HG03196 (cell line): ENCODE results near the gene MGAT5.

Source experiments
- ATAC-seq: cut with Tn5 transposase; IDR thresholded peaks from one replicate; pipeline ENCODE4 v1.9.1; 2021; ENCODE audit not compliant: unreplicated experiment

MGAT5 gene

DNA sequence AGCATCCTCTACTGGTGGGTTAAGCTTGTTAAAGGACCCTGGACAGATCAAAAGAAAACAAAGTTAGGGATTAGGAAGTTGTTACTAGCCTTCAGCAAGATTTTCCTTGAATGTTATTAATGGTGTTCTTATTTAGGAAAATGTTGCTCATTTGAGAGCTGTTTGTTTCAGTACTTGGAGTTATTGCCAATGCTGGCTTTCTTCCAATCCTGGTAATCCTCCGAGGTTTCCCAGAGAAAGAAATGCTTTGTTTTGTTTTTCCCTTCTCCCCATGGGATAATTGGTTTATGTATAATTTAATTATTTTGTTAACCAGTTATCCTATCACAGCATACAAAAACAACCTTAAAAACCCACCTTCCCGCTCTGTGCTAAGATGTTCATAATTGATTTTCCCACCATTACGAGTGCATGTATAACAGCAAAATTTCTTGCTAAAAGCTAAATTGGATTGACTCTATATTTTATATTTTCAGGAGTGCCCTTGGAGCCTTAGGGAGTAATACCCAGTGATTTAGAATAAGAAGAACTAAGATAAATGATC is 79.8 kb downstream of the MGAT5 start:
- no peak for ATAC-seq

DNA sequence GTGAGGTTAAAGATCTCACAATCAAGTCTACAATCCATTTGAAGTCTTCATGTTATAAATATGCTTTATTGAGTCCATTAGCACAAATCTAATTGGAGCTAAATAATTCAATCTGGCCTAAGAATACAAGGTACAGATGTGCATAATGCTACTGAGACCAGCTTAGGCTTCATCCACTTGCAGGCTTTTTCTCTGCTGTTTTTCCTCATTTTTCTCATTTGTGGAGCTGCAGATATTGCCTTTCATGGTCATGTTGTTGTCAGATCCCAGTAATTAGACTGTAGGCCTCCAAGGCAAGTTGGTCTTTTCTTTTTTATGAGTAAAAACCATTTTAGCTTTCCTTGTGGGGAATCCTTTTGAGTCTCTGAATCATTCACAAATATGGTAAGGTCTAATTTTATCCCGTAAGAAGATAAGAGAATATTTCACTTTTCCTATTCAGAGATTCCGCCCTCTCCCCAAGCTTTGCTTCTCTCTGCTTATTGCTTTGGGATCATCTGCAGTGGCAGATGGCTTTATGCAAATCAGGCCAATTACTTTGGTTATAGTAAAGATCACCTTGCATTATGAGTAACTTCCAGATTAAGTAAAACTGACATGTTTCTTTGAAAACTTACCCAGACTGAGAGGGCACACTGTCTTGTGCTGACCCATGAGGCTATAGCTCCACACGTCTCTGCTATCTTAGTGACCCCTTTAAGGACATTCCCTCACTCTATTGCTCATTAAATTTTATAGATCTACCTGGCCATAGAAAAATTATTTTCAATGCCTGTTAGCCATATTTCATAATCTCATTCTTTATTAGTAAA is 80.9 kb downstream of the MGAT5 start:
- no peak for ATAC-seq

GRCh38 chr2:134335601-134336000 is 81.7 kb downstream of the MGAT5 start:
- no peak for ATAC-seq

- peak; percentile 95 for ATAC-seq
Measured at GRCh38 chr2:134336352-134336751, 82.5 kb downstream of the MGAT5 start.

DNA sequence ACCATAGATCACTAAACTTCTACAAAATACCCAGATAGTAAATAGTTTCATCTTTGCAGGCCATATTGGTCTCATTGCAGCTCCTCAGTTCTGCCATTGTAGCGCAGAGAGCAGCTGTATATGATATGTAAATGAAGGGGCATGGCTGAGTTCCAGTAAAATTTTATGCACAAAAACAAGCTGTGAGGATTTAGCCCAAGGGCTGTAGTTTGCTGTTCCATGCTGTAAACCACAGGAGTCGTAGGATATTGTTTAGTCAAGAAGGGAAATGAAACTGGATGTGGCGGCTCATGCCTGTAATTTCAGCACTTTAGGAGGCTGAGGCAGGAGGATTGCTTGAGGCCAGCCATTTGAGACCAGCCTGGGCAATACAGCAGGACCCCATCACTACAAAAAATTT is 83.0 kb downstream of the MGAT5 start:
- no peak for ATAC-seq

GRCh38 chr2:134337631-134338030 is 83.8 kb downstream of the MGAT5 start:
- ATAC-seq: no peak

GRCh38 chr2:134338208-134338607 is 84.3 kb downstream of the MGAT5 start:
- ATAC-seq: no peak

DNA sequence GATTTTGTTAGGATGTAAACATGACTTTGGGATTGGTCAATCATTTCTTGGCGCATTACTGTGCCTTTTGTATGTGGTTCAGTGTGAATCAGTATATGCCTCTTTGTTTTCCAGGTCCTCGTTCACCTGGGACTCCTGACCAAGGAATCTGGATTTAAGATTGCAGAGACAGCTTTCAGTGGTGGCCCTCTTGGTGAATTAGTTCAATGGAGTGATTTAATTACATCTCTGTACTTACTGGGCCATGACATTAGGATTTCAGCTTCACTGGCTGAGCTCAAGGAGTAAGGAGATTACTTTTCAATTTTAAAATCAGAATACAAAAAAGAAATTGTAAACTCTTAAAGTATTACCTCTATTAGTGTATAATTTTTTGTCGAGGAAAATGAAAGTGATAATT is 87.6 kb downstream of the MGAT5 start:
- ATAC-seq: no peak

- no peak for ATAC-seq
Measured at GRCh38 chr2:134344954-134345697, 91.3 kb downstream of the MGAT5 start.

GRCh38 chr2:134346141-134346540 is 92.3 kb downstream of the MGAT5 start:
- ATAC-seq: no peak

DNA sequence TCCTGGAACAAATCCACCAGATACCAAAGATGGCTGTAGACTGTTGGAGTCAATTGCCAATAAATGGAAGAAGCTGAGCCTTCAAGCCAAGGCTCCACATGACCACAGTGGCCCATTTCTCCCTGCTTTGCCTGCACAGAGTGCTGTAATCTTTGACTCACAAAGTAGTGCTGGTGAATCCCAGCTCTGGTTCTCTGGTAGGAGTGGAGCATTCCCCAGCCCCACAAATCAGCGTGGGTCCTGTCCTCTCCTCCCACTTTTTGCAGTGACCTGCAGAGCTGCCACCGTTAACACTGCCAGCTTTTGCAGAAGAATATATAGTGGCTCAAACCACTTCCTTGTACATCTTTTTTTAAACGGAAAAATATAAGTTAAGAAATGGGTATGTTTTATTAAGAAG is 93.9 kb downstream of the MGAT5 start:
- ATAC-seq: no peak

- no peak for ATAC-seq
Measured at GRCh38 chr2:134348239-134348638, 94.4 kb downstream of the MGAT5 start.

DNA sequence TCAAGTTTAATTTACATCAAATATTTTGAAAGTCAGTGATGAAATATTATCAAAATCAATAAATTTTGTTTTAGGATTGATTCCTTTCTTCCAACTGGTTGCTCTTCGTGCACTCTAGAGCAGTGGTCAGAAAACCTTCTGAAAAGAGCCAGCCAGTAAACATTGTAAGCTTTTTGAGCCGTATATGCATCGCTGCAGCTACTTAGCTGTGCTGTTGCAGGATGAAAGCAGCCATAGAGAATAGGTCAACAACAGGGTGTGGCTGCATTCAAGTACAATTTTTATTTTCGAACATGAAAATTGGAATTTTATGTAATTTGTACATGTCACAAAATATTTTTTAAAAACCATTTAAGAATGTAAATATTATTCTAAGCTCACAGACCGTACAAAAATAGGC is 94.9 kb downstream of the MGAT5 start:
- no peak for ATAC-seq

GRCh38 chr2:134351016-134351415 is 97.1 kb downstream of the MGAT5 start:
- ATAC-seq: no peak

GRCh38 chr2:134351899-134352298 is 98.0 kb downstream of the MGAT5 start:
- no peak for ATAC-seq

- no peak for ATAC-seq
Measured at GRCh38 chr2:134352844-134353243, 99.0 kb downstream of the MGAT5 start.

DNA sequence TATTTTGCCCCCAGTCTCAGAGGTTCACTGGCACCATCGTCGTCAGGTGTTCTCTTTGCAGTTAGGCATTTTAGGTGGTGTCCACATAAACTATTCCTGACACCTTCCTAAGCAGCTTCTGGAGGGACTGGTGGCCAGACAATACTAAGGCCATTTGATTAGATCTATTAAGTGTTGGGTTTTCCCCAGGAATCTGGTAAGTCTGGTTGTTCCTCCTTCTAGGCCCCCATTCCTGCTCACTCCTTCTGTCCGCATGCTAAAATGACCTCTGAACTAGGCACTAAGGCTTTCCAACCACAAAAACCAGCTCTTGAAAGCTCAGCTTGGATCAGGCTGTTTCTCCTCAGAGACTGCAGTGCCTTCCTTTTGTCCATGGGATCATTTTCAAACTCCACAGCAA is 100.7 kb downstream of the MGAT5 start:
- no peak for ATAC-seq

GRCh38 chr2:134357814-134358213 is 103.9 kb downstream of the MGAT5 start:
- no peak for ATAC-seq

- no peak for ATAC-seq
Measured at GRCh38 chr2:134359367-134360081, 105.7 kb downstream of the MGAT5 start.

- no peak for ATAC-seq
Measured at GRCh38 chr2:134360745-134361487, 107.0 kb downstream of the MGAT5 start.

DNA sequence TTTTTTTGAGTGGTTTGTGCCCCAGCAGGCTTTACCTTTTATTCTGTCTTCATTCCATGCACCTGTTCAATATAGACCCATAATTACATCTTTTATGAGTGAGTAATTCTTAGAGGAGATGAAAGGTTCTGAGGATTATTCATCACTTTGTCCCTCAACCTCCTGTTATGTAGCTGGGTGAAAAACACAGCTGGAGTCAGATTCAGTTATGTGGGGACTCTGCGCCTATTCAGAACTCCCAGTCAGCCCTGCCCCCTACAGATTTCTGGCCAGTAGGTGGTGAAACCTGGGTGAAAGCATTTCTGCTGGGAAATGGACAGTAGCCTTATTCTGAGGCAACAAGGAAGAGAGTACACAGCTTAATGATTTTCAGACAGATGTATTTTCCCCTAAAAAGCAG is 107.8 kb downstream of the MGAT5 start:
- no peak for ATAC-seq
